Embryonic facial prominence (tissue), 1 donor: ENCODE results near the gene SYCP2.
"Not testable (repeated sequence)": the region's sequence is repeated elsewhere in the genome, so short reads cannot be mapped to it uniquely, and the experiment has no call there.

Source experiments
- DNase-seq: peaks from one replicate; pipeline ENCODE4 v3.0.0-alpha.2; 2016; ENCODE audit errors: extremely low spot score

SYCP2 gene

DNA sequence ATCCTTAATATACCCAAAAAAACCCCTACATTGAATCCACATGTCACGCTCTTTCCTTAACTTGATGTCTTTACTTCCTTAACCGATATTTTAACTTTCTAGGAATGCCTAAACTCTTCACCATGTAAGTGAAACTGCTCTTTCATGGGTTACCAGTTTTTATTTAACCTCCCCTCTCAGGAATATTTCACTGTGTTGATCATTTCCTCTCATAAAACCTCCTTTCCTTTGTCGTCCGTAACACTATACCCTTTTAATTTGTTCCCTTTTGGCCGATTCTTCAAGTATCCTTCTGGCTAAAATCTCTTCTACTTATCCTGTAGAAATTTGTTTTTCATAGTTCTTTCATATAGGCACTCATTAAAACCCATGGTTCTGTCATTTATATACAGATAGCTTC is 24.6 kb downstream of the SYCP2 start:
- DNase-seq, result no peak

- no peak for DNase-seq
These were observed 29.8 kb downstream of the SYCP2 start for GRCh38 chr20:59903621-59904020.

- no peak for DNase-seq
These were observed 31.0 kb downstream of the SYCP2 start for GRCh38 chr20:59902470-59902869.

DNA sequence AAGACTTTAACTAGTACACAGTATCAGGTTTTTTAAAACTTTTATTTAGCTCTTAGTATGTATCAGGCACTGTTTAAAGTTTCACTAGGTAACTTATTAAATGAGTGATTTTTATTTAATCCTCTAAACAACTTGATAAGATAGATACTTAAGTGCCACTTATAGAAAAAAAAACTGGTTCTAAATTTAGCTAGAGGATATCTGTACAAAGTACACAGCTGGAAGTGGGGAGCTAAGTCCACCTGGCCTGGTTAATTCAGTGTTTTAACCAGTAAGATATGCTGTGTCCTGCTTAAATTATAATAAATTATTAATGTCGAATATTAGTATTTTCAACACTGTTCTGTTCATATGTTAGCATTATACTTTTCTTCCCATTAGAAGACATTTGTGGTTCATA is 37.5 kb downstream of the SYCP2 start:
- no peak for DNase-seq

- no peak for DNase-seq
These were observed 41.9 kb downstream of the SYCP2 start for GRCh38 chr20:59891581-59891980.

- DNase-seq, result not testable (repeated sequence)
These were observed 43.4 kb downstream of the SYCP2 start for GRCh38 chr20:59890035-59890434.

DNA sequence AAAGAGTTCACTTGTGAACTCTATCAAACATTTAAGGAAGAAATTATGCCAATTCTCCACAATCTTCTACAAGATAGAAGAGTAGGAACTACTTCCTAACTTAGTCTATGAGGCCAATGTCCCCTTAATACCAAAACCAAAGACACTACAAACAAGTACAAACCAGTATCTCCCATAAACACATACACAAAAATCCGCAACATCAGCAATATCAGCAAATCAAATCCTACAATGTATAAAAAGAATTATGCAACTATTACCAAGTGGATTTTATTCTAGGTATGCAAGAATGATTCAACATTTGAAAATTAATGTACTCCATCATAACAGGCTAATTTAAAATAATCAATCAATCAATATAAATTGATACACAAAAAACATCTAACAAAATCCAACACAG is 45.4 kb downstream of the SYCP2 start:
- DNase-seq, result no peak

DNA sequence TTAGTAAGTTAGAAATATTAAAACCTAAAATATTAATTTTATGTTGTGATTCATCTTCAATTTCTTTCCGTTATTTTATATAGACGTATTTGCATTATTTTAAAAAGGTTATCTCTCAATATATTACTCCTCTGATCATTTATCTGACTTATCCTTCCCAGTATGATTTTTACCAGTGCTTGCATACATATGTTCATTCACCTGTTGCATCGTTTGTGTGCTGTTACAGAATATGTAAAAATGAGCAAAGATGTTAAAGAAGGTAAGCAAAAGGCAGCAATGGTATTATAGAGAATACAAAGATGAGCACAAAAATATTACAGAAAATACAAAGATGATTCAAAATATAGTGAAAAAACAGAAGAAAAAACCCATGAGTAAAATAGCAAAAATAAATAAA is 48.9 kb downstream of the SYCP2 start:
- no peak for DNase-seq

GRCh38 chr20:59880198-59880597 is 53.2 kb downstream of the SYCP2 start:
- DNase-seq, result no peak

DNA sequence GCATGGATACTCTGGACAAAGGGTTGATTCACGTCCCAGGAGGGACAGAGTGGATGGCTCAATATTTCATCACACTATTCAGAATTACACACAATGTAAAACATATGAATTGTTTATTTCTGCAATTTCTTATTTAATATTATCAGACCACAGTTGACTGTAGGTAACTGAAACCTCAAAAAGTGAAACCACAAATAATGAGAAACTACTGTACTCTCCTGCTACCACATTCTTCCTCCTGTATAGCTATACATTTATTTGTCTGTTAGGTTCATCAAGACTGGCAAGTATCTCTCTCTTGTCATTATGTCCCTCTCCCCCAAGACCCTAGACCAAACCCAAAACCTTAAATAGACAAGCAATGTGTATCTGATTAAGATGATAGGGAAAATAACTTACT is 60.0 kb downstream of the SYCP2 start:
- no peak for DNase-seq

GRCh38 chr20:59871096-59871495 is 62.3 kb downstream of the SYCP2 start:
- no peak for DNase-seq

- no peak for DNase-seq
These were observed 67.1 kb downstream of the SYCP2 start for GRCh38 chr20:59866338-59866737.

DNA sequence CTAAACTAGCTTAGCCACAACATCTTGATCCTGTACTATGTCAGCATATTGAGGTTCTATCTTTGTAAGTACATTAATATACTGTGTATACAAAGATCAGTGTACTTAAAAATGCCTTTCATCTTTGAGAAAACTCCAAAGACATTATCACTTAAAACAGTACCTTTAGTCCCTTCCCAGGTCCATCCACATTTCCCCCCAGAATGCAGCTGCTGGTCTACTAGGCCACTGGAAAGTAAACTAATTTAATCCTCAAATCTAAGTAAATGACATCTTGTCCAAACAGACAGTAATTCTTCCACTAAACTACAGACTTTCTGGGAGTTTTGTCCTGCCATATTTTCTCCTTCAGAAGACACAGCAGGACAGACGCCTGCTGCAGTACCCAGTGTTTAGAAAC is 68.7 kb downstream of the SYCP2 start:
- DNase-seq, result no peak

- DNase-seq, result no peak
These were observed 70.4 kb downstream of the SYCP2 start for GRCh38 chr20:59863058-59863457.

DNA sequence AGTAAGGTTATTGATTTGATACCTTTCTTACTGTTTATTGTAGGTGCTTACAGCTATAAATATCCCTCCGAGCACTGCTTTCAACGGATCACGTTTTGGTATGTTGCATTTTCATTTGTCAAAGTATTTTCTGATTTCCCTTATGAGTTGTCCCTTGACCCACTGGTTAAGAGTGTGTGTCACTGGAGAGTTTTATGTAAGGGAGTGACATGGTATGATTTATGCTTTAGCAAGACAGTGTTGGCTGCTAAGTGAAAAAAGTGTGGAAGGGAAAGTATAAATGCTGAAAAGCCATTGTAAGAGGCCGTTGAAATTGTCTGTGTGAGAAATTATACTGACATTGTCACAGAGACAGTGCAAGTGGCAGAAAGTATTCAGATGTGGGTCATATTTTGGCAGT is 72.0 kb downstream of the SYCP2 start:
- DNase-seq, result no peak

DNA sequence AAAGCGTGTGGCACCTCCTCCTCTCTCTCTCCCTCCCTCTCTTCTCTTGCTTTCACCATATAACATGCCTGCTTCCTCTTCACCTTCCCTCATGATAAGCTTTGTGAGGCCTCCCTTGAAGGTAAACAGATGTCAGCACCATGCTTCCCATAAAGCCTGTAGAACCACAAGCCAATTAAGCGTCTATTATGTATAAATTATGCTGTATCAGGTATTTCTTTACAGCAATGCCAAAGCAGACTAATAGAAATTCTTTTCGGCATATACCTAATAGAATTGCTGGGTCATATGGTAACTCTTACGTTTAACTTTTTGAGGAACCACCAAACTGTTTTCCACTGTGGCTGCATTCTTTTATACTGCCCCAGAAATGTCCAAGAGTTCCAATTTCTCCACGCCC is 75.0 kb downstream of the SYCP2 start:
- DNase-seq, result no peak

DNA sequence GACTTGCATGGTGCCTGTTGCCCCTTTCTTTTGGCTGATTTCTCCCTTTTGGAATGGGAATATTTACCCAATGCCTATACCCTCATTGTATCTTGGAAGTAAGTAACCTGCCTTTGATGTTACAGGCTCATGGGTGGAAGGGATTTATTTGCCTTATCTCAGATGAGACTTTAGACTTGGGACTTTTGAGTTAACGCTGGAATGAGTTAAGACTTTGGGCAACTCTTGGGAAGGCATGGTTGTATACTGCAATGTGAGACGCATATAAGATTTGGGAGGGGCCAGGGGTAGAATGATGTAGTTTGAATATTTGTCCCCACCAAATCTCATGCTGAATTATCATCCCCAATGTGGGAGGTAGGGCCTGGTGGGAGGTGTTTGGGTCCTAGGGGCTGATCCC is 75.5 kb downstream of the SYCP2 start:
- no peak for DNase-seq

DNA sequence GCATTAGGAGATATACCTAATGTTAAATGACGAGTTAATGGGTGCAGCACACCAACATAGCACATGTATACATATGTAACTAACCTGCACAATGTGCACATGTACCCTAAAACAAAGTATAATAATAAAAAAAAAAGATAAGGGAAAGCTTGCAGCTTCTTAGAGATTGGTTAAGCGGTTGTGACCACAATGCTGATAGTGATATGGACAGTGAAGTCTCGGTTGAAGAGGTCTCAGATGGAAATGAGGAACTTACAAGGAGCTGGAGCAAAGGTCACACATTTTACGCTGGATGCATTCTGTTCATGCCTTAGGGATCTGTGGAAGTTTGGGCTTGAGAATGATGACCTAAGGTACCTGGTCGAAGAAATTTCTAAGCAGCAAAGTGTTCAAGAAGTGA is 76.5 kb downstream of the SYCP2 start:
- not testable (repeated sequence) for DNase-seq

GRCh38 chr20:59856526-59856925 is 76.9 kb downstream of the SYCP2 start:
- not testable (repeated sequence) for DNase-seq

DNA sequence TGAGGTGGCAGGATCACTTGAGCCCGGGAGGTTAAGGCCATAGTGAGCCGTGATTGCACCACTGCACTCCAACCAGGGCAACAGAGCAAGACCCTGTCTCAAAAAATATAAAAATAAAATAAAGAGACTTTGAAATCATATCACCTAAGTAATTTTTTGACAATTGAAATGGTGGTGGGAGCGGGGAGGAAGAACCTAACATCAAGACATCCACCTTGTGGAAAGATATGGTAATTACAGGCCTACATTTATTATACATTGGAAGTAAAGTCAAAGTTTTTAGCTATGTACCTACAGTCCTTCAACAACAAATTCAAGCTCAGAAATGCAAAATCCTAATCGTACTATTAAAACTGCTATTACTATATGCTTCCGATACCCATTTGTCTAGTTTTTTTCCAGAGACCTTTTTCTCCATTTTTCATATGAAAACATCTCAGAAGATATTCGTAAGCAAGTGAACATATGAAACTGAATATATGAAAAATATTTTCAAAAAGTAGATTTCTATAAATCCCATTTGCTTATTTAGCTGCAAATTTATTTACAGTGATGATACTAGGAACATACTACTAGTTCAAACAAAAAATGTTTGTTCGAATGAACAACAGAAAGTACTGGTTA is 83.3 kb downstream of the SYCP2 start:
- no peak for DNase-seq

GRCh38 chr20:59848182-59848581 is 85.3 kb downstream of the SYCP2 start:
- no peak for DNase-seq

- no peak for DNase-seq
These were observed 88.0 kb downstream of the SYCP2 start for GRCh38 chr20:59845472-59845871.

GRCh38 chr20:59839400-59839799 is 94.0 kb downstream of the SYCP2 start:
- no peak for DNase-seq

- no peak for DNase-seq
These were observed 95.6 kb downstream of the SYCP2 start for GRCh38 chr20:59837623-59838394.
